Measurements from ENCODE around the gene TBX6.
"Not testable (repeated sequence)": the region's sequence is repeated elsewhere in the genome, so short reads cannot be mapped to it uniquely, and the experiment has no call there.

TBX6 gene

GRCh38 chr16:30117768-30118167 is 26.0 kb upstream of the TBX6 start:
- no peak for TF ChIP-seq CTCF (IDR thresholded peaks at IDR 0.05)
- Histone ChIP-seq H3K27me3 (ENCODE audit: control insufficient read depth, insufficient read depth, low read length) (no peaks in the 10 kb centered on the region), H3K9me3 (ENCODE audit: control insufficient read depth, low read length) (no peaks in the 10 kb centered on the region), H3K9ac (no peak overlapping the region), H3K36me3 (ENCODE audit: control insufficient read depth, insufficient read depth, low read length) (no peaks in the 10 kb centered on the region), H3K4me3 (ENCODE audit: low read depth, low read length) (no peak overlapping the region), H3K4me2 (ENCODE audit: low read length) (no peak overlapping the region), H3K27ac (no peak overlapping the region), H2AFZ (no peak overlapping the region), H3K4me1 (no peaks in the 10 kb centered on the region), H3K79me2 (no peaks in the 10 kb centered on the region)

GRCh38 chr16:30116291-30117207 is 24.8 kb upstream of the TBX6 start:
- H3K36me3 ChIP-seq (ENCODE audit: control insufficient read depth, insufficient read depth, low read length): no peaks in the 10 kb centered on the region
- no peak for TF ChIP-seq CTCF (IDR thresholded peaks at IDR 0.05)
- H3K27ac ChIP-seq: no peak overlapping the region
- no peaks in the 10 kb centered on the region for H3K79me2 ChIP-seq
- H3K4me3 ChIP-seq (ENCODE audit: low read depth, low read length): no peak overlapping the region
- H3K4me1 ChIP-seq: no peaks in the 10 kb centered on the region
- no peak overlapping the region for H2AFZ ChIP-seq
- no peak overlapping the region for H3K4me2 ChIP-seq (ENCODE audit: low read length)
- no peak overlapping the region for H3K9ac ChIP-seq
- H3K27me3 ChIP-seq (ENCODE audit: control insufficient read depth, insufficient read depth, low read length): no peaks in the 10 kb centered on the region
- H3K9me3 ChIP-seq (ENCODE audit: control insufficient read depth, low read length): no peaks in the 10 kb centered on the region

DNA sequence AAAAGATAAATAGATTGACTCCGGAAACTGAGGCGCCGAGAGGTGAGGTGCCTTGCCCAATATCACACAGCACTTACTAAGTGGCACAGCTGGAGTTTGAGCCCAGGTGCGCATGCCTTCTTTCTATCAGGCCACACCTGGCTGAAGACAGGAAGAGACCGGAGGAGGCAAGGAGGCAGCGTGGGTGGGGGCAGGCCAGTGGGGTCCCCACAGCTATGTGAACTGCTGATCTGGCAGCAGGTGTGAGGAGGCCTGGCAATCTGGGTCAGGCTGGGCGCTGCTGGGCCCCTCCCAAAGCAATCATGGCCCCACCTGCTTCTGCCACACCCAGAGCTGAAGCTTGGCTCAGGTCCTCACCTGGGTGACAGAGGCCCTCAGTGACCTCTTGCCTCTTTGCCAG is 23.5 kb upstream of the TBX6 start:
- Histone ChIP-seq H3K9ac (no peak overlapping the region), H3K36me3 (ENCODE audit: control insufficient read depth, insufficient read depth, low read length) (no peaks in the 10 kb centered on the region), H3K4me2 (ENCODE audit: low read length) (no peak overlapping the region), H3K79me2 (no peaks in the 10 kb centered on the region), H3K27me3 (ENCODE audit: control insufficient read depth, insufficient read depth, low read length) (no peaks in the 10 kb centered on the region), H3K9me3 (ENCODE audit: control insufficient read depth, low read length) (no peaks in the 10 kb centered on the region), H3K4me3 (ENCODE audit: low read depth, low read length) (no peak overlapping the region), H3K4me1 (no peaks in the 10 kb centered on the region), H2AFZ (no peak overlapping the region), H3K27ac (no peak overlapping the region)
- TF ChIP-seq CTCF (IDR thresholded peaks at IDR 0.05): no peak

DNA sequence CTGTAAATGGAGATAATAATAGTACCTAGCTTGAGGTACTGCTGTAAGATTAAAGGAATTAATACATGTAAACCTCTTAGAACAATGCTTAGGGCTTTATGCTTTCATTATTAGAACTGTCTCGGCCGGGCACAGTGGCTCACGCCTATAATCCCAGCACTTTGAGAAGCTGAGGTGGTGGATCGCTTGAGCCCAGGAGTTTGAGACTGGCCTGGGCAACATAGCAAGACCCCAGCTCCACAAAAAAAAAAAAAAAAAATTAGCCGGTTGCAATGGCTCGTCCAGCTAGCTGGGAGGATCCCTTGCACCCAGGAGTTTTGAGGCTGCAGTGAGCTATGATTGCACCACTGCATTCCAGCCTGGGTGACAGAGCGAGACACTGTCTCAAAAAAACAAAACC is 23.1 kb upstream of the TBX6 start:
- H3K9ac ChIP-seq; H3K4me3 ChIP-seq (ENCODE audit: low read depth, low read length); H3K4me2 ChIP-seq (ENCODE audit: low read length); H3K79me2 ChIP-seq; H3K4me1 ChIP-seq; H2AFZ ChIP-seq; H3K36me3 ChIP-seq (ENCODE audit: control insufficient read depth, insufficient read depth, low read length); H3K27ac ChIP-seq; H3K9me3 ChIP-seq (ENCODE audit: control insufficient read depth, low read length); H3K27me3 ChIP-seq (ENCODE audit: control insufficient read depth, insufficient read depth, low read length): not testable (repeated sequence)

DNA sequence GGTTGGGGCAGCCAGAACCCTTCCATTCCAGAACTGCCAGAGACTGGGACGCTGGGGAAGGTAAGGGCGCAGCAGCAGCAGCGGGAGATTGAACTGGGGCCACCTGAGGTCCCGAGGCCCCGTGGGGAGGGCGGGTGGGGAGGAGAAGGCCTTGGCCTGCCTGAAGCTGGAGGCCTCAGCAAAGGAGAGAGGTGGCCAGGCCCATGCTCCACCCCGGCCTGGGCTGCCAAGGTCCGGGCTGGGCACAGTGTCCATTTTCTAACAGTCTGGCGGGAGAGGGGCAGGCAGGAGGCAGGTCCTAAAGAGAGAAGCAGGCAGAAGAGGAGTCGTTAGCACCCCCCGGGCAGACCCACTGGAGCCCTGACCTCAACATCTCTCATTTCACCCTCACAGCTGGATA is 22.7 kb upstream of the TBX6 start:
- Histone ChIP-seq H3K4me3 (ENCODE audit: low read depth, low read length) (no peak overlapping the region), H3K4me2 (ENCODE audit: low read length) (no peak overlapping the region), H3K27ac (no peak overlapping the region), H3K9ac (no peak overlapping the region), H3K79me2 (no peaks in the 10 kb centered on the region), H2AFZ (no peak overlapping the region), H3K9me3 (ENCODE audit: control insufficient read depth, low read length) (no peaks in the 10 kb centered on the region), H3K4me1 (no peaks in the 10 kb centered on the region), H3K36me3 (ENCODE audit: control insufficient read depth, insufficient read depth, low read length) (no peaks in the 10 kb centered on the region), H3K27me3 (ENCODE audit: control insufficient read depth, insufficient read depth, low read length) (no peaks in the 10 kb centered on the region)
- no peak for TF ChIP-seq CTCF (IDR thresholded peaks at IDR 0.05)
